Activated T-cell treated with anti-CD3 and anti-CD28 coated beads for 48 hours (primary cell): ENCODE results near the gene DNAAF1.
A peak's percentile ranks its signal among the peaks of the same experiment; 100 is the strongest.
"Not testable (repeated sequence)": the region's sequence is repeated elsewhere in the genome, so short reads cannot be mapped to it uniquely, and the experiment has no call there.

ENCODE experiments used
- DNase-seq: peaks from one replicate; pipeline ENCODE4 v3.0.0-alpha.2; 2020; ENCODE audit warnings: low read depth

DNAAF1 gene

GRCh38 chr16:84184775-84185174 lies 39.7 kb downstream of the DNAAF1 start:
- DNase-seq = no peak

- peak; percentile 92 for DNase-seq
These were observed 41.8 kb downstream of the DNAAF1 start, which contains the start of gene TAF1C for GRCh38 chr16:84186685-84187437. TAF1C (minus strand) TSS chr16:84187057; CDS start chr16:84184988, 2,069 bp downstream.

GRCh38 chr16:84190731-84191388 lies 45.8 kb downstream of the DNAAF1 start, which contains the start of gene ADAD2:
ADAD2 (plus strand) TSS chr16:84191157; CDS start chr16:84191231, 74 bp downstream.
- DNase-seq = no peak

- DNase-seq = no peak
These were observed 46.4 kb downstream of the DNAAF1 start for GRCh38 chr16:84191466-84191865.

GRCh38 chr16:84193480-84193879 lies 48.4 kb downstream of the DNAAF1 start:
- no peak for DNase-seq

GRCh38 chr16:84194018-84194417 lies 48.9 kb downstream of the DNAAF1 start:
- DNase-seq = no peak

GRCh38 chr16:84194470-84195200 lies 49.5 kb downstream of the DNAAF1 start:
- no peak for DNase-seq

- DNase-seq = no peak
These were observed 50.3 kb downstream of the DNAAF1 start for GRCh38 chr16:84195201-84196093.

GRCh38 chr16:84196101-84196500 lies 51.0 kb downstream of the DNAAF1 start:
- no peak for DNase-seq

- no peak for DNase-seq
These were observed 51.8 kb downstream of the DNAAF1 start for GRCh38 chr16:84196727-84197394.

GRCh38 chr16:84197466-84198128 lies 52.5 kb downstream of the DNAAF1 start:
- DNase-seq = no peak

GRCh38 chr16:84198401-84198800 lies 53.3 kb downstream of the DNAAF1 start:
- no peak for DNase-seq

- no peak for DNase-seq
These were observed 54.0 kb downstream of the DNAAF1 start for GRCh38 chr16:84199097-84199496.

GRCh38 chr16:84199861-84200260 lies 54.8 kb downstream of the DNAAF1 start:
- DNase-seq = no peak

- not testable (repeated sequence) for DNase-seq
These were observed 59.4 kb downstream of the DNAAF1 start for GRCh38 chr16:84204551-84204950.

GRCh38 chr16:84205123-84205522 lies 60.0 kb downstream of the DNAAF1 start:
- not testable (repeated sequence) for DNase-seq

- no peak for DNase-seq
These were observed 61.0 kb downstream of the DNAAF1 start for GRCh38 chr16:84205976-84206691.

- DNase-seq = no peak
These were observed 62.1 kb downstream of the DNAAF1 start for GRCh38 chr16:84207251-84207650.

GRCh38 chr16:84207879-84208278 lies 62.8 kb downstream of the DNAAF1 start:
- DNase-seq = no peak

- DNase-seq = no peak
These were observed 64.9 kb downstream of the DNAAF1 start for GRCh38 chr16:84209989-84210388.
